Lower leg skin (tissue), 4 donors: ENCODE measurements around the gene TACC3. TPM values are rescaled to one million over a fixed set of nuclear protein-coding genes. Genes with fewer than 3 reads are reported as not detected.

ENCODE experiments used
- DNase-seq, 2 donors: peaks; one replicate each; pipeline ENCODE4 v3.0.0-alpha.2; 2019; ENCODE audit warnings: low spot score in 2 of 2
- H3K4me3 ChIP-seq: fragments of 200-600 bp; sonication (generic); 2 replicates; pipeline ENCODE4 v1.5.1; 2017; ENCODE audit warnings: mild to moderate bottlenecking, low read depth; ENCODE audit not compliant: poor library complexity, severe bottlenecking
- POLR2A ChIP-seq, 2 donors: fragments of 450-650 bp; IDR thresholded peaks; one replicate each; pipeline ENCODE4 v1.6.1; 2016 to 2017; ENCODE audit warnings: antibody characterized with exemption in 2 of 2, mild to moderate bottlenecking in 1 of 2, moderate library complexity in 1 of 2
- WGBS, 2 donors: methylation state at CpG; one replicate each; pipeline ENCODE4 v1.1.5; 2018; 5-methylcytosine and 5-hydroxymethylcytosine counted together
- intact Hi-C: fragments of 100-400 bp; cut with DNase I; formaldehyde crosslinking; loops from one replicate; pipeline ENCODE4 v1.15.0; 2023; ENCODE audit warnings: low total_unique reads
- total RNA-seq, 4 donors: library from RNA; depleted of rRNA; stranded (reverse); fragments of >200 nt; gene quantifications; one replicate each; pipeline ENCODE4 v1.1.0, GENCODE V29; 2016
- TF ChIP-seq, protein P1 (sequence below), 3 donors: fragments of 450-650 bp; IDR thresholded peaks; one replicate each; pipeline ENCODE4 v1.5.1; 2016; ENCODE audit warnings: antibody characterized with exemption in 3 of 3, mild to moderate bottlenecking in 3 of 3, moderate library complexity in 2 of 3

TACC3 gene
- total RNA-seq, 4 donors from 2014 or later = 6.1 to 10.0 (median 7.9) TPM

- H3K4me3 ChIP-seq = no peak overlapping the region
- TF ChIP-seq POLR2A (IDR thresholded peaks at IDR 0.05) = no peak
- TF ChIP-seq, protein P1, sequence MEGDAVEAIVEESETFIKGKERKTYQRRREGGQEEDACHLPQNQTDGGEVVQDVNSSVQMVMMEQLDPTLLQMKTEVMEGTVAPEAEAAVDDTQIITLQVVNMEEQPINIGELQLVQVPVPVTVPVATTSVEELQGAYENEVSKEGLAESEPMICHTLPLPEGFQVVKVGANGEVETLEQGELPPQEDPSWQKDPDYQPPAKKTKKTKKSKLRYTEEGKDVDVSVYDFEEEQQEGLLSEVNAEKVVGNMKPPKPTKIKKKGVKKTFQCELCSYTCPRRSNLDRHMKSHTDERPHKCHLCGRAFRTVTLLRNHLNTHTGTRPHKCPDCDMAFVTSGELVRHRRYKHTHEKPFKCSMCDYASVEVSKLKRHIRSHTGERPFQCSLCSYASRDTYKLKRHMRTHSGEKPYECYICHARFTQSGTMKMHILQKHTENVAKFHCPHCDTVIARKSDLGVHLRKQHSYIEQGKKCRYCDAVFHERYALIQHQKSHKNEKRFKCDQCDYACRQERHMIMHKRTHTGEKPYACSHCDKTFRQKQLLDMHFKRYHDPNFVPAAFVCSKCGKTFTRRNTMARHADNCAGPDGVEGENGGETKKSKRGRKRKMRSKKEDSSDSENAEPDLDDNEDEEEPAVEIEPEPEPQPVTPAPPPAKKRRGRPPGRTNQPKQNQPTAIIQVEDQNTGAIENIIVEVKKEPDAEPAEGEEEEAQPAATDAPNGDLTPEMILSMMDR (IDR thresholded peaks at IDR 0.05) = no peak
- intact Hi-C loops = no loop called here
- no peak for DNase-seq
- WGBS, 2 donors = 75 to 84% methylated on average over 7 to 10 of the region's 10 CpGs
Observed at GRCh38 chr4:1773754-1774153, 52.4 kb downstream of the TACC3 start.

DNA sequence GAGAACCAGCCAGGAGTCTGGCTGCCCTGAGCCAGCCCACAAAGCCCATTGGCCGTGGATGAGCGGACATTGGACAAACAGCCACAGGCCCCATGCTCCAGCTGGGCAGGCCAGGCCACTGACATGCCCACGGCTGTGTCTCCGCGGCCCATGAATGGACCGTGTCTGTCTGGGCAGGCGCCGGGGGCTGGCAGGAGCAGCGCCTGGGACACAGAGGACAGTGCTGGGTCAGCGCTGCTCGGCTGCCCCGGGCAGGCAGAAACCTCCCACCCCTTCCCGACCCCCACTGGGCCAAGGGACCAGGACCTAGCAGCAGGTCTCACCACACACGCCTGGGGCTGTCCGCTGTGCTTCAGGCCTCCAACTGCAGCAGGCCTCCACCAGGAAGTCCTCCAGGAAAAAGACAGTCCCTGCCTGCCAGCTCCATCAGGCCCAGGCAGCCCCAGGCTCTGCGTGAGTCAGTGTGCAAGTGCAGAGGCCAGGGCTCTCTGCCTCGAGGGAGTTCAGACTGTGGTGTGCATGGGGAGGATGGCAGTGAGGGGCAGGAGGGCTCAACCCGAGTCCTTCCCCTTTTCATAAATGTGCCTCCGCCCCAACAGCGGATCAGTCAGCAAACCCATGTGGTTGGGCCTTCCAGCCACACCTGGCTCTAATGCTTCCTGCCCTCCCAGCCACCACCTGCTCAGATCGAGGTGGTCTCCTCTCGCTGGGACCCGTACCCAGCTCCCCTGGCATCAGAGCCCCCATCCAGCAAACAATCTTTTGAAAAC is 54.6 kb downstream of the TACC3 start:
- intact Hi-C loops = no loop called here
- WGBS, 2 donors = 61 to 65% methylated on average over 18 to 22 of the region's 23 CpGs
- H3K4me3 ChIP-seq = no peak overlapping the region
- TF ChIP-seq, protein P1 (IDR thresholded peaks at IDR 0.05) = no peak
- DNase-seq = no peak

DNA sequence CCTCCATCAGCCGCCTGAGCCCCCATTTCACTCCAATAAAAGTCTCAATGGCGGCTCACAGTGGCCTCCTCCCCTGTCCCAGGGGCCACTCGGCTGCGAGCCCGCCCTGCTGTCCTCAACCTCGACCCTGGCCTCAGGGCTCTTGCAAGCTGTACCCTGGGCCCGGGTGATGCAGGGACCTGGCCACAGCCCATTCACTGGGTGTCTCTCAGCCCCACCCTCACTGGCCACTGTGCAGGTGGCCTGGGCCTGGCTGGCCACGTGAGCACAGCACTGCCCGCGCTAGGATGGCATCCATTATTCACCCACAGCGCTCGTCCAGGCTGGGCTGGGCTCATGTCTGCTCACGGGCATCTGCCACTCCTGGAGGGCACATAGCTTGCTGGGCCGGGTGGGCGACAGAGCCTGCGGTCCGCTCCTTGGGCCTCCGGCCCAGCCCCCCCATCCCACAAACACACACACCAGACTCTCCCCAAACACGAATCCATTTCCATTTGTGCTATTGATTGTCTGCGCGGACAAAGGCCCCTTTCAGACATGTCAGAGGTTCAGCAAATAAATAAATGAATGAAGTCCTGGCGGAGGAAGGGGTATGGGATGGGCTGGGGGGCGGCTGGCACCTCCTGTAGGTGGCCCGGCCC is 55.3 kb downstream of the TACC3 start:
- H3K4me3 ChIP-seq = no peak overlapping the region
- intact Hi-C loops = no loop called here
- no peak for TF ChIP-seq POLR2A (IDR thresholded peaks at IDR 0.05)
- TF ChIP-seq, protein P1 (IDR thresholded peaks at IDR 0.05) = no peak
- DNase-seq = no peak
- WGBS, 2 donors = 74 to 83% methylated on average over 20 to 24 of the region's 24 CpGs

DNA sequence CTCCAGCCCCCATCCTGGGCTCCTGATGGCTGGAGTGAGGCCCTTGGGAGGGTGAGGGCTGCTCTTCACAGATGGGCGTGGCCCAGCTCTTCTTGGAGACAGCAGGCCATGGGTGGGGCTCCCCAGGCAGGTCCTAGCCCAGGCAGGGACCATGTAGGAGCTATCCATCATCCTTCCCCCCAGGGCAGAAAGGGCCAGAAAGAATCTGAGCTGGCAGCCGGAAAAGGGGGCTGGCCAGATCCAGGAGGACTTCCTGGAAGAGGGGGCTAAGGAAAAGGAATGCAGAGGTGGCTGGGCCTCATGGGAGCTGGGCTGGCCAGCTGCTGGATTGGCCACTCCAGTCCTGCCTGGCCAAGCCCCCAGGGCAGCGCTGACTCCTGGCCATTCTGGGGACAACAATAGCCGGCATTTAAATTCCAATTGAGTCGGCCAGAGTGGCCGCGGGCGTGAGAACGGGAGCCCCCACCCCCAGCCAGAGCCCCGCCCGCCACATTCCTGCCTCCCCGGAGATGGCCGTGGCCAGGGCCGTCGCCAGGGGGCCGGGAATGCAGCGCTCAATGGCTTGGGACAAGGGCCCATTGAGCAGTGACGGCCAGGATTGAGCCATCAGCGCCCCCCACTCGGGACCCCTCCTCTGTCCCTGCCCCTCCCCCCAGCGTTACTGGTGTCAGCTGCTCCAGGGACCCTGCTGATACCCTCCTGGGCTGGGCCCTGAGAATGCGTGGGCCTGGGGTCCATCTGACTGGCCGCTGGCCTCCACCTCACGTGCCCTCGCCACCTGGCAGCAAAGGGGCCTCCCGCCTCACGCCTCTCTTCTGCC is 56.7 kb downstream of the TACC3 start:
- intact Hi-C loops = no loop called here
- TF ChIP-seq, protein P1 (IDR thresholded peaks at IDR 0.05) = no peak
- TF ChIP-seq POLR2A (IDR thresholded peaks at IDR 0.05) = no peak
- H3K4me3 ChIP-seq = no peak overlapping the region
- 35 to 48% methylated on average over 20 to 27 of the region's 27 CpGs for WGBS, 2 donors
- no peak for DNase-seq

DNA sequence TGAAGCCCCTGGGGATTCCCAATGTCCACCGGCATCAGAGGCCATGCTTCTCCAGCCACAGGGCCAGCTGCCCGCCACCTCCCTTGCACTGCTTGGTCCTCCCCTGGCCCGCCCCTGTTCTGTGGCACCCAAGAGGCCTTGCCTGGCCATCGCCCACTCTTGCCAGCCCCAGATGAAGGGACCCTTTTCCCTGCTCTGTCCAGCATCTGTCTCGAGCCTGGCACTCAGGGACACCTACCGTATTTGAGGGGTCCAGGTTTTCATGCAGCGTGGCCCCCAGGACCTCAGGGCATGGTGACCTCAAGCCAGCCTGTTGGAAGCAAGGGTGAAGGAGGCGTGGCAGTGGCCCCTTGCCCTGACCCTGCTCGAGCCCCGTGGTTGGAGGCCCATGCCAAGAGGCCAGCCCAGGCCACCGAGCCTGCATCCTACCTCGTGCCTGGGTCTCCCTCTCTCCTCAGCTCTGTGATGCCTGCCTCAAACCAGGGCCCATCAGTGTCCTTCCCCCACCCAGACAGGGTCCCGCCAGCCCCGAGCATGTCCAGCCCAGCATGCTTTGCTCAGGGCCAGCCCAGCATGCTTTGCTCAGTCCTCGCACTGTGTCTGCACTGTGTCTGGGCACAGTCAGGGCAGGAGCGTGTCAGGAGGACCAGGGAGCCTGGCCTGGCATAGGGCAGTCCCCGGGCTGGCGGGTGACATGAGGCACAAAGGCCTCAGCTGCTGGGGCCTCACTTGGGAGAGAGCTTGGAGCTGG is 57.5 kb downstream of the TACC3 start:
- TF ChIP-seq, protein P1 (IDR thresholded peaks at IDR 0.05) = no peak
- TF ChIP-seq POLR2A (IDR thresholded peaks at IDR 0.05) = no peak
- intact Hi-C loops = no loop called here
- DNase-seq = no peak
- no peak overlapping the region for H3K4me3 ChIP-seq
- 68 to 74% methylated on average over 14 to 18 of the region's 18 CpGs for WGBS, 2 donors
